DOHH2 (cell line): ENCODE results near the gene DAAM2.

Experiments used
- CTCF ChIP-seq: fragments of 200-600 bp; sonication (generic); IDR thresholded peaks from one replicate; pipeline ENCODE4 v1.5.1; 2014; ENCODE audit warnings: antibody characterized with exemption, mild to moderate bottlenecking, low read depth, low read length; ENCODE audit not compliant: poor library complexity, severe bottlenecking
- EZH2phosphoT487 ChIP-seq: fragments of 200-600 bp; sonication (generic); IDR thresholded peaks from 2 replicates; pipeline ENCODE4 v1.6.1; 2017; ENCODE audit warnings: borderline replicate concordance, mild to moderate bottlenecking, antibody characterized with exemption, low read length, moderate library complexity, mixed read lengths

- TF ChIP-seq CTCF (no peak), EZH2phosphoT487 (no peak)
These were observed 106.4 kb downstream of the DAAM2 start for GRCh38 chr6:39898625-39899024.
